HAP-1 (cell line): Measurements from ENCODE around the gene CLEC20A.

ENCODE experiments used
- DNase-seq, 2 experiments: peaks; one replicate each; pipeline ENCODE4 v3.0.0-alpha.2; 2016 to 2020; ENCODE audit warnings: low spot score in 2 of 2
- H3K27me3 ChIP-seq: fragments of 250-450 bp; sonication (Bioruptor Pico); 2 replicates; pipeline ENCODE4 v1.5.1; 2020; ENCODE audit warnings: low read depth, mild to moderate bottlenecking, moderate library complexity
- H3K36me3 ChIP-seq: fragments of 250-450 bp; sonication (Bioruptor Pico); replicated peaks from 2 replicates; pipeline ENCODE4 v1.5.1; 2020; ENCODE audit warnings: mild to moderate bottlenecking
- H3K4me1 ChIP-seq: fragments of 250-450 bp; sonication (Bioruptor Pico); 2 replicates; pipeline ENCODE4 v1.5.1; 2020; ENCODE audit warnings: mild to moderate bottlenecking
- H3K4me3 ChIP-seq: fragments of 250-450 bp; sonication (Bioruptor Pico); 2 replicates; pipeline ENCODE4 v1.5.1; 2020; ENCODE audit warnings: mild to moderate bottlenecking, moderate library complexity
- H3K9me3 ChIP-seq: fragments of 250-450 bp; sonication (Bioruptor Pico); 2 replicates; pipeline ENCODE4 v1.5.1; 2020; ENCODE audit warnings: mild to moderate bottlenecking, moderate library complexity
- in situ Hi-C: fragments of 300-500 bp; cut with MboI; formaldehyde crosslinking; loops from 3 replicates; pipeline ENCODE4 v1.14.3; 2020; ENCODE audit warnings: low sequenced_read_pairs, inconsistent platforms, mixed read lengths

The CLEC20A gene

DNA sequence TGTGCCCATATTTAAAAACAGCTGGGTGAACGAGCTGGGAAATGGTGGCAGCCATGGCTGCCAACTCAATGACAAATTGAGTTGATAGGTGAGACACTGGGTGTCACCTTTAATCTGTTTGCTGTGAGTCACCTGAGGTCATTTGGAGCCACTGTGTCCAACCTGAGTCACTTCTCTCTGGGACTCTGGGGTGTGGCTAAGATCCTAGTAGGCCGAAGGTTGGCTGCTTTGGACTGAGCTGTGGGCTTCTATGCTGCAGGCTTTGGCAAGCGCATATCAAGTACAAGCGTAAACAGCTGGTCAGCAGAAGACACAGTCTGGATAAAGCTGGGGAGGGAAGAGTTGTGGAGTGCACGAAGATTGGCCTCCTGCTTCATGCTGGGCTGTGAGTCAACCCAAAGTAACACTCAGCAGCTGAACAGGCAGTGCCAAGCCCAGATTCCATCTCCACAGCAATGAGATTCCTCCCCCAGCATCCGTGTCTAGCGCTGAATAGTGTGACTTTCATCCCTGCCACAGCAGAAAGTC is 40.1 kb upstream of the CLEC20A start:
- peaks cover 6% of the 10 kb centered on the region for H3K4me1 ChIP-seq
- in situ Hi-C loops = loop anchor here (25.0 kb wide), 1 partner anchor 850 kb away; no protein-coding TSS in a partner anchor
- no peaks in the 10 kb centered on the region for H3K9me3 ChIP-seq
- H3K4me3 ChIP-seq = no peak overlapping the region
- DNase-seq = no peak
- no peaks in the 10 kb centered on the region for H3K27me3 ChIP-seq
- H3K36me3 ChIP-seq = no peaks in the 10 kb centered on the region

DNA sequence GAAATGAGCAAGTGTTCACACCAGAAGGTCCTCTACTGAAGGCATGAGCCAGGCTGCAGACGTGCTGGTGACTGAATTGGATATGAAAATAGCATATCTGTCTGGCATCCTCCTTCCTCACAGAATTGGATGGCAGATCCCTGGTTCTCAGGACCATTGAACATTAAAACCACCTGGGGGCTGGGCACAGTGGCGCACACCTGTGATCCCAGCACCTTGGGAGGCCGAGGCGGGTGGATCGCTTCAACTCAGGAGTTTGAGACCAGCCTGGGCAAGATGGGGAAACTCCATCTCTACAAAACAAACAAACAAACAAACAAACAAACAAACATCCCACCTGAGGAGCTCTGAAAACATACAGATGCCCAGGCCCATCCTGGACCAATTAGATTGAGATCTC is 39.6 kb upstream of the CLEC20A start:
- Histone ChIP-seq H3K4me1 (peaks cover 6% of the 10 kb centered on the region), H3K27me3 (no peaks in the 10 kb centered on the region), H3K9me3 (no peaks in the 10 kb centered on the region), H3K36me3 (no peaks in the 10 kb centered on the region), H3K4me3 (no peak overlapping the region)
- in situ Hi-C loops = loop anchor here (25.0 kb wide), 1 partner anchor 851 kb away; no protein-coding TSS in a partner anchor
- DNase-seq = no peak

DNA sequence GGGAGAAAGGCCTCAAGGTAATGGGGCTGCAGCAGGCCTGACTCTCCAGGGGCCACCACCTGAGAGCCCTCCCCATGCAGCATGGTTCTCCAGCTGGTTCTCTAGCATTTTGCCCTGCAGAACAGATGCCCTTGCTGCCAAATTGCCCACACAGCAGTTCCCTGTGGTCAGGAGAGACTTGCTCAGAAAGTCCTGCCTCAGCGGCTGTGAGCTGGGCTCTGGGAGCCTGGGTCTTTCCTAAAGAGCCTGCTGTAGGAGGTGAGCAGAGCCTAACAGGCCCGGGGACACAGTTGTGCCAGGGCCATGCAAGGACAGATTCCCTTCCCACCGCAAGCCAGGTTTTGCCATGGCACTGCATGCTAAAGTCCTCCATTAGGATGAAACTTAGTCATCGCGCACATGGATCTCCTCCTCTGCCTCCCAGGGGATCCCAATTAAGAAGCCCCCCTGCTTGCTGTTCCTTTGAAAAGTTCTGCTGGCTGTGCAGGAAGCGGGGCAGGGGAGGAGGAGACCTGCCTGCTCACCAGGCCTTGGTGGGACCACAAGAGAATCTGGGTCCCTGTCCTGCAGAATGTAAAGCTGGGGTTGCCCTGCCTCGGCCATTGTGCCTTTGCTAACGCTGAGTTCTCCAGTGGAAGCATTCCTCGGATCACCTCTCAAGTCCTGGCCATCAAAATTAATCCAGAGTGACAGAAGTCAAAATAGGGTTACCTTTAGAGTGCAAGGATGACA is 37.5 kb upstream of the CLEC20A start:
- Histone ChIP-seq H3K4me1 (peaks cover 6% of the 10 kb centered on the region), H3K27me3 (no peaks in the 10 kb centered on the region), H3K9me3 (no peaks in the 10 kb centered on the region), H3K4me3 (no peak overlapping the region), H3K36me3 (no peaks in the 10 kb centered on the region)
- in situ Hi-C loops = loop anchor here (5.0 to 25.0 kb wide), 3 partner anchors 222 to 853 kb away; no protein-coding TSS in a partner anchor
- no peak for DNase-seq

DNA sequence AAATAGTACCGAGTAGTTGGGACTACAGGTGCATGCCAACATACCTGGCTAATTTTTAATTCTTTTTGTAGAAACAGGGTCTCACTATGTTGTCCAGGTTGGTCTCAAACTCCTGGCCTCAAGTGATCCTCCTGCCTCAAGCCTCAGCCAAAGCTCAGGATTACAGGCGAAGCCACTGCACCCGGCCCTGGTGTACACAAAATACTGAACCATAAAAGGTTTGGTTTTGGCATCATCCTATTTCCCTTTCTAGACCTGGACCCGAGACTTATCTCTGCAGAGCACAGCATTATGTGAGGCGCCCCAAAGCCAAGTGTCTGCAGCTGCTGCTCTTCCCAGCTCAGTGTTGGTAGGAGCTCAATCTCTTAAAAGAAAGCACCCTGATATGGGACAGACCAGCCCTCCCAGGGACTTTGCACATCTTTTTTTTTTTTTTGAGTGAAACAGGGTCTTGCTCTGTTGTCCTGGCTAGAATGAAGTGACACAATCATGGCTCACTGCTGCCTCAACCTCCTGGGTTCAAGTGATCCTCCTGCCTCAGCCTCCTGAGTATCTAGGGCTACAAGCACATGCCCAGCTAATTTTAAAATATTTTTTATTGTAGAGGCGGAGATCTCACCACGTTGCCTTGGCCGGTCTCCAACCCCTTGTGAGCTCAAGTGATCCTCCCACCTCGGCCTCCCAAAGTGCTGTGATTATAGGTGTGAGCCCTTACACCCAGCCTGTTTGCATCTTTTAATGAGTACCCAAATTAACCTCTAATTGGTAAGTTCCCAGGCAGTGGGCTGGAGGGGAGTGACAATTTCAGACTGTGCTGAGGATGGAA is 36.6 kb upstream of the CLEC20A start:
- no peak for DNase-seq
- Histone ChIP-seq H3K27me3 (no peaks in the 10 kb centered on the region), H3K4me1 (peaks cover 6% of the 10 kb centered on the region), H3K36me3 (no peaks in the 10 kb centered on the region), H3K9me3 (no peaks in the 10 kb centered on the region), H3K4me3 (no peak overlapping the region)
- in situ Hi-C loops = loop anchor here (5.0 to 25.0 kb wide), 3 partner anchors 221 to 854 kb away; no protein-coding TSS in a partner anchor

DNA sequence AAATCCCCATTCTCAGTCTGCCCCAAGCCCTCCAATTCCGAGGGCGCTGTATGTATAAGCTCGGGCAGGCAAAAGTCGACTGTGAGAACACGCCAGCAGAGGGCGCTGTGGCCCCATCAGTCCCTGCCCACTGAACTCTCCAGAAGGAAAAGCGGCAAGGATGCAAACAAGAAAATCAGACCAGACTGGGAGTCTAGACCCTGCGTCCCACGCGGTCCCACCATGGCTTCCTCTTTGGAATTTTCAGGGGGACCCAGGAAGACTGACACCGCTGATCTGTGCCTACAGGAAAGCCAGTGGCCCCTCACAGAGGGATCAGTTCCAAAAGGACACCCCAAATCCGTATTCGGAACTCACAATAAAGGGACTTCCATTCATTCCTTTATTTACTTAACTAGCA is 35.6 kb upstream of the CLEC20A start:
- in situ Hi-C loops = loop anchor here (5.0 to 25.0 kb wide), 3 partner anchors 220 to 855 kb away; no protein-coding TSS in a partner anchor
- H3K27me3 ChIP-seq = no peaks in the 10 kb centered on the region
- H3K36me3 ChIP-seq = no peaks in the 10 kb centered on the region
- no peak overlapping the region for H3K4me3 ChIP-seq
- H3K4me1 ChIP-seq = peaks cover 6% of the 10 kb centered on the region
- peak; percentile 68 to 90 for DNase-seq
- no peaks in the 10 kb centered on the region for H3K9me3 ChIP-seq

DNA sequence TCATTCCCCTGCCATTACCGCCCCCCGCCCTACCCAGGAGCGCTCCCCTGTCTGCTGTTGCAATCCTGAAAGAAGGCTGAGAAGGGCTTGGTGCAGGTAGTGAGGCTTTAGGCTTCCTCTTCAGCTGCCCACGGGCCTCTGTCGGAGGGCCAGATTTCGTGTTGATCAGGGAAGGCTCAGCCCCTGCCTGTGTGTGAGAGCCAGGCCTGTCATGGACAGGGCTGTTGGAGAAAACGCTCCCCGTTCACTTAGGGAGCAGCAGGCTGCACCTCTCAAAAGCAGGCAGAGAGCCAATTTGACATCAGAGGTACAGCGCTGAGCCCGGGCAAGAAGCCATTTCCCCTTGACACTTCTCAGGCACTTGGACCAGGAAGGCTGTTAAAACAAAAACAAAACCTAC is 35.1 kb upstream of the CLEC20A start:
- in situ Hi-C loops = loop anchor here (5.0 to 25.0 kb wide), 3 partner anchors 220 to 855 kb away; no protein-coding TSS in a partner anchor
- no peaks in the 10 kb centered on the region for H3K27me3 ChIP-seq
- DNase-seq = no peak
- no peaks in the 10 kb centered on the region for H3K9me3 ChIP-seq
- no peaks in the 10 kb centered on the region for H3K36me3 ChIP-seq
- no peak overlapping the region for H3K4me3 ChIP-seq
- peaks cover 6% of the 10 kb centered on the region for H3K4me1 ChIP-seq

DNA sequence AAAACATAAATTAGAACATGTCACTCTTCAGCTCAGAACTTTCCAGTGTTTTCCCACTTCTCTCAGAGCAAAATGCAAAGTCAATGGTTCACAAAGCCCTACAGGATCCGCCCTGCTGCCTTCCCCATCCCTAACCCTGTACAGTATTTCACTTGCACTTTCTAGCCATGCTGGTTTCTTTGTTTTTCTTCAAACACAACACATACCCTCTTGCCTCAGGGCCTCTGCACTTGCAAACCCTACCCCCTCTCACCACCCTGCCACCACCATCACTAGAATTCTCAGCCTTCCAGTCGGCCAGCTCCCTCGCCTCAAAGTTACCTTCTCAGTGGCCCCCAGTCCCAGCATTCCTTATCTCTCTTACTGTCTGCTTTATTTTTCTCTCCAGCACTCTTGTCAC is 33.7 kb upstream of the CLEC20A start:
- no peak overlapping the region for H3K4me3 ChIP-seq
- DNase-seq = no peak
- in situ Hi-C loops = loop anchor here (5.0 to 25.0 kb wide), 3 partner anchors 218 to 857 kb away; no protein-coding TSS in a partner anchor
- H3K27me3 ChIP-seq = no peaks in the 10 kb centered on the region
- no peaks in the 10 kb centered on the region for H3K9me3 ChIP-seq
- H3K4me1 ChIP-seq = peaks cover 6% of the 10 kb centered on the region
- H3K36me3 ChIP-seq = no peaks in the 10 kb centered on the region

DNA sequence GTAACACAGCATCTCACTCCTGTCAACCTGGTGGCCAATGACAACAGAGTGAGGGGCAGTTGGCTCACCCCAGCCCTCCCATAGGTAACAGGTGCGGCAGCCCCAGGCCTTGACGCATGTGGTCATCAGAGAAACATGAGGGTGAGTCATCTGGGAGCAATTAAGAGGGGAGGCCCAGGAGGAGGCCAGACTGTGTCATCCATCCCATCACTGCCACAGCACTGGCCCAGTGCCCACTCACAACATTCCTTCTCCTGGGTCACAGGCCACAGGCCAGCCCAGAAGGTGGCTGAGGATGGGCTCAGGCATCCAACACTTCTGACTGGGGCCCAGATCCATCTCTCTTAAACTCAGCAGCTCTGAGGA is 33.3 kb upstream of the CLEC20A start:
- Histone ChIP-seq H3K27me3 (no peaks in the 10 kb centered on the region), H3K4me3 (no peak overlapping the region), H3K36me3 (no peaks in the 10 kb centered on the region), H3K4me1 (peaks cover 6% of the 10 kb centered on the region), H3K9me3 (no peaks in the 10 kb centered on the region)
- in situ Hi-C loops = loop anchor here (5.0 to 25.0 kb wide), 3 partner anchors 218 to 857 kb away; no protein-coding TSS in a partner anchor
- DNase-seq = no peak

DNA sequence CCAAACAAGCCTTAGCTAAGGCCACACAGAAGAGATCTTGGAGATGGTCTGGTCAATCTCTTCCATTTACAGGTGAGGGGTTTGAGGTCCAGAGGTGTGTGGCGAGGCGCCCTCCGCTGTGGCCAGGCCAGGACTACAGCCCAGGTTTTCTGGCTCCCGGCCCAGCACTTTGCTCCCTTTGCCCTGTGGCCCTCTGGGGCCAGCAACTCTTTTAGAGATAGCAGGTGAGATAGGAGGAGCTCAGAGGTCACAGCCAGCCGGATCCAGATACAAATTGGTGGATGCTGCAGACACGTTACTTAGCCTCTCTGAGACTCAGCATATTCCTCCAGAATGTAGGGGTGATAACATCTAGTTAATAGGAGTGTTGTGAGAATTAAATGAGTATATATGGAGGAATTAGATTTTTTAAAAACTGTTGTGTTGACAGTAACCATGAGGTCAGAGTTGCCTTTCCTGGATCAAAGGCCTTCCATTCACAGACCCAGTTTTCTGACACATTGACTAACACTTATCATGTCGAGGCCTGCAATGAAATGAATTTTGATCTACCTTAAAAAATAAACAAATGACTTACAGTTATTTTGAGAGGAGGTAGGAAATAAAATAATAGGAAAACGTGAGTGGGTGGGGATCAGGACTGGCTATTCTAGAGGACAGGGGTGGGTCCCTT is 32.7 kb upstream of the CLEC20A start:
- no peak for DNase-seq
- H3K27me3 ChIP-seq = no peaks in the 10 kb centered on the region
- no peaks in the 10 kb centered on the region for H3K9me3 ChIP-seq
- H3K4me3 ChIP-seq = no peak overlapping the region
- in situ Hi-C loops = loop anchor here (5.0 to 25.0 kb wide), 3 partner anchors 217 to 858 kb away; no protein-coding TSS in a partner anchor
- H3K4me1 ChIP-seq = peaks cover 6% of the 10 kb centered on the region
- no peaks in the 10 kb centered on the region for H3K36me3 ChIP-seq

DNA sequence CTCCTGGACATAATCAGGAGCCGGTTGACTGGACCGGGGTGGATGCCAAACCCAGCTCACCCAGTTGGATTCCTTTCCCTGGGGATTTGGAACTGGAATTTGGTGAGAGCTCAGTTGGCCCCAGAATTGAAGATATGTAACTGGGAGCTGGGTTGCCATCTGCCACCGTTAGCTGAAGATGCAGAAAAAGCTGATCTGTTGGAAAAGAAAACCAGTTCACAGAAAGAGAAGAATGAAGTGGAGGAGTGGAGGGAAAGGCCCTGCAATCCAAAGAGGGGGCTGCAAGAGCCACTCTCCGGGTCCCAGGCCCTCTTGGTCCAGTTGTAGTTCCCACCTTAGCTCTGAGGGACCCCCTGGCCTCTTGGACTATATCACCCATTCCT is 32.2 kb upstream of the CLEC20A start:
- H3K9me3 ChIP-seq = no peaks in the 10 kb centered on the region
- H3K4me3 ChIP-seq = no peak overlapping the region
- peaks cover 6% of the 10 kb centered on the region for H3K4me1 ChIP-seq
- H3K36me3 ChIP-seq = no peaks in the 10 kb centered on the region
- in situ Hi-C loops = loop anchor here (25.0 kb wide), 1 partner anchor 858 kb away; no protein-coding TSS in a partner anchor
- no peaks in the 10 kb centered on the region for H3K27me3 ChIP-seq
- DNase-seq = no peak

DNA sequence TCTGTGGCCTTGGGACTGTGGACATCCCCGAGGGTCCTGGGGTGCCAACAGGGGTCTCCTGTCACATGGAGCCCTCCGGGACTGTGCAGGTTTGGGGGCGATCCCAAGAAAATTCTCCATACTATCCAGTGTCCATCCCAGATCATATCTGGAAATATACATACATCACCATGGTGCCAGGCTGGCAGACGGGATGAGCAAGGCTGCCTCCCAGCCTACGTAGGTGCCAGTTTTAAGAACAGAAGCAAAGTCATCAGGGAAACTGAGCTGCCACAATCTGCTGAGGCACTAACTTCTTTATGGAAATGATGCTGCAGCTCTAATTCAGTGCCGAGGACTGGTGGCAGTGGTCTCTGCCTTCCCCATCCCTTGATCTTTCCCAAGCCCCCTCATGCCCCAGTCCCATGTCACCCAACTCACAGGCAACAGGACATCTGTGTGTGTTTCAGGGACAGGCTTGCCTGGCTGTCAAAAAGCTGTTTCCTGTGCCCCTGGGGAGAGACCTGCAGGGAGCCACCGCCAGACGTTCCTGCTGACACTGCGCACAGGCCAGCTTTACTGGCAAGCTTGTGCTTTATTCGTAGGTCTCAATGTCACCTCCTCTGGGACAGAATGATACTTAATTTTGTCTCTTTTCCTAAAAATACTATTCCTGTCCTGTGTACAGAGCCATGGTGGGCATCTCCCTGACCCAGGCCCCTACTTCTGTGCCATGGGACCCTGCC is 31.6 kb upstream of the CLEC20A start:
- Histone ChIP-seq H3K4me3 (no peak overlapping the region), H3K9me3 (no peaks in the 10 kb centered on the region), H3K27me3 (no peaks in the 10 kb centered on the region), H3K4me1 (peaks cover 6% of the 10 kb centered on the region), H3K36me3 (no peaks in the 10 kb centered on the region)
- in situ Hi-C loops = loop anchor here (25.0 kb wide), 1 partner anchor 859 kb away; no protein-coding TSS in a partner anchor
- no peak for DNase-seq

DNA sequence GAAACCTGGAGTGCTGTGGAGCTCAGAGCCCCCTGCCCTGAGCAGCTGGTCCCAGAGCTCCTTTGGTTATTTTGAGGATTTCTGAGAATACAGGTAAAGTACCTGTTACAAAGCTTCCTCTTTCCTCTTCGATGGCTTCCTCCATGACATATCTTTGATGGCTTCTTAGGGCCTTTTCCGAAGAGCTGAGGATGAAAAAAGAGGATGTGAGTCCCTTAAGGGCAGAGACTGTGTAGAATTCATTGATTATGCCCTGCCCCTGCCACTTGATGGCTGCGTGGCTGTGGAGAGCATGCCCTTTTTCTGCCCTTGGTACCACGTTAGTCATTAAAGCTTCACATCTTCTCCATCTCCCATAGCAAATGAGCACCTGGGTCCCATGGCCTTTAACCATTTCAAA is 30.4 kb upstream of the CLEC20A start:
- Histone ChIP-seq H3K4me1 (peaks cover 2% of the 10 kb centered on the region; the same call in 1 of the 2 replicates), H3K9me3 (no peaks in the 10 kb centered on the region), H3K36me3 (no peaks in the 10 kb centered on the region), H3K27me3 (no peaks in the 10 kb centered on the region), H3K4me3 (no peak overlapping the region)
- in situ Hi-C loops = loop anchor here (25.0 kb wide), 1 partner anchor 860 kb away; no protein-coding TSS in a partner anchor
- DNase-seq = no peak

DNA sequence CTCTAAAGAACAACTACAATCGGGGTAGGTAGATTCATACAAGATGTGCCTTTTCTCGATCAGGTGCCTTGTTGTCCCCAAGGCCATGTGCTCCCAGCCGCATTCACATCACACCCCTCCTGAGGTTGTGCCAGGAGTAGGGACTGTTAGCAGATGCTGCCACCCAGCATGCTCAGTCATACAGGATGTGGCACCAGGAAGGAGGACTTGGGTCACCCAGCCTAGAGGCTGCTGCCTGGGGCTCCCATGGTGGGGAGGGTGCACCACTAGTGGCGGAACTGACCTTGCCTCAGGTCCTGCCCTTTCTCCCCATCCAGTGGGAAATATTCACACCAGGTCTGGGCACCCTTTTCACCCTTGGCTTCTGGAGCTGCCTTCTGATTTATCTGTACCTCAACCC is 24.5 kb upstream of the CLEC20A start:
- no peak for DNase-seq
- in situ Hi-C loops = no loop called here
- no peak overlapping the region for H3K4me3 ChIP-seq
- no peaks in the 10 kb centered on the region for H3K36me3 ChIP-seq
- no peaks in the 10 kb centered on the region for H3K9me3 ChIP-seq
- H3K27me3 ChIP-seq = no peaks in the 10 kb centered on the region
- H3K4me1 ChIP-seq = no peaks in the 10 kb centered on the region
